GM12864 (cell line): ENCODE results near the gene TUT7.

ENCODE experiments used
- DNase-seq: peaks from one replicate; pipeline ENCODE4 v3.0.0-alpha.2; 2011; ENCODE audit warnings: low read depth
- H3K4me3 ChIP-seq: 2 replicates; pipeline ENCODE4 v1.5.1; 2011; ENCODE audit warnings: mild to moderate bottlenecking, low read depth, low read length, control low read depth
- TF ChIP-seq, protein P1 (sequence below): IDR thresholded peaks from 2 replicates; pipeline ENCODE4 v1.5.1; 2011; ENCODE audit warnings: low read depth, mild to moderate bottlenecking, moderate library complexity, low read length, control low read depth, inconsistent platforms; ENCODE audit errors: missing control alignments

TUT7 gene

GRCh38 chr9:86355814-86356213 lies 1.6 kb upstream of the TUT7 start:
- TF ChIP-seq, protein P1, sequence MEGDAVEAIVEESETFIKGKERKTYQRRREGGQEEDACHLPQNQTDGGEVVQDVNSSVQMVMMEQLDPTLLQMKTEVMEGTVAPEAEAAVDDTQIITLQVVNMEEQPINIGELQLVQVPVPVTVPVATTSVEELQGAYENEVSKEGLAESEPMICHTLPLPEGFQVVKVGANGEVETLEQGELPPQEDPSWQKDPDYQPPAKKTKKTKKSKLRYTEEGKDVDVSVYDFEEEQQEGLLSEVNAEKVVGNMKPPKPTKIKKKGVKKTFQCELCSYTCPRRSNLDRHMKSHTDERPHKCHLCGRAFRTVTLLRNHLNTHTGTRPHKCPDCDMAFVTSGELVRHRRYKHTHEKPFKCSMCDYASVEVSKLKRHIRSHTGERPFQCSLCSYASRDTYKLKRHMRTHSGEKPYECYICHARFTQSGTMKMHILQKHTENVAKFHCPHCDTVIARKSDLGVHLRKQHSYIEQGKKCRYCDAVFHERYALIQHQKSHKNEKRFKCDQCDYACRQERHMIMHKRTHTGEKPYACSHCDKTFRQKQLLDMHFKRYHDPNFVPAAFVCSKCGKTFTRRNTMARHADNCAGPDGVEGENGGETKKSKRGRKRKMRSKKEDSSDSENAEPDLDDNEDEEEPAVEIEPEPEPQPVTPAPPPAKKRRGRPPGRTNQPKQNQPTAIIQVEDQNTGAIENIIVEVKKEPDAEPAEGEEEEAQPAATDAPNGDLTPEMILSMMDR = no peak
- no peak for DNase-seq
- no peak overlapping the region for H3K4me3 ChIP-seq

GRCh38 chr9:86354818-86355309 lies 654 bp upstream of the TUT7 start:
- TF ChIP-seq, protein P1 = peak; percentile 6
- H3K4me3 ChIP-seq = peak overlapping the region; percentile 93
- no peak for DNase-seq

DNA sequence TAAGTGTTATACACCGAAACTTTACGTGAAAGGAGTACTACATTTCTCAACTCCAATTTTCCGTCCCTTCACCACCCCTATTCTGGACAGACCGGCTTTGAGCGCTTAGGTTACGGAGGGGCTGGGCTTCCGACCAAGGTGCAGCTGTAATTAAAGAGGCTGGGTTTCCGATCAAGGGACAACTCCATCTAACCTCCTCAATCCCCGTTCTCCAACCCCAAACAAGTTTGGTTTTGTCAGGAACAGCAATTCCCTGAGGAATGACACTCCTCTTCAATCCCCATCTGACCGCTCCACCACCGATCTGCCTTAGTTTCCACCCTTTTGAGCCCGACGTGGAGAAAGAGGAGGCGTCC lies 577 bp downstream of the TUT7 start:
- no peak for DNase-seq
- TF ChIP-seq, protein P1 = no peak
- H3K4me3 ChIP-seq = peak overlapping the region; percentile 93

GRCh38 chr9:86352440-86353077 lies 1.7 kb downstream of the TUT7 start:
- no peak for DNase-seq
- TF ChIP-seq, protein P1 = no peak
- H3K4me3 ChIP-seq = peak overlapping the region; percentile 93

GRCh38 chr9:86351880-86352279 lies 2.3 kb downstream of the TUT7 start:
- no peak for DNase-seq
- TF ChIP-seq, protein P1 = no peak
- H3K4me3 ChIP-seq = peak overlapping the region; percentile 93

DNA sequence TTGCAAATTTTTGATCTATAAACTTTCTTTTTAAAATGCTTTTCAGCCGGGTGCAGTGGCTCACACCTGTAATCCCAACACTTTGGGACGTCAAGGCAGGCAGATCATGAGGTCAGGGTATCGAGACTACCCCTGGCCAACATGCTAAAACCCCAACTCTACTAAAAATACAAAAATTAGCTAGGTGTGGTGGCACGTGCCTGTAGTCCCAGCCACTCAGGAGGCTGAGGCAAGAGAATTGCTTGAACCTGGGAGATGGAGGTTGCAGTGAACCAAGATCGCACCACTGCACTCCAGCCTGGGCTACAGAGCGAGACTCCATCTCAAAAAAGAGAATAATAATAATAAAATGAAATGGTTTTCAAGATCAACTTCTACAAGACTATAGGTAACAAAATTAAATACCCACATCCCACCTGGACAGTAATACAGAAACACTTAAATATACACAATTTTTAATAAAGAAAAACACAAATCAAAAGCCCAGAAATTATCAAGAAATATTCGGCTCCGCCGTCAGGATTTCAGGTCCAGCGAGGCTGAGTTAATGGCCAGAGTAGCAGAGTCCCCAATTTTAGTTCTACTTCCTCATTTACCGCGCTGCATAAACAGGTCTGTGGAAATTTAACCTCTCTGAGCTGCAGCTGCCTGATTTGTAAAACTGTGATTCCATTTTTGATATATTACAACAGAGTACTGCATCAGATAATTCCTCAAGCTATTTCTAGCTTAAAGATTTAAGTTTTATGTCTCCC lies 4.0 kb downstream of the TUT7 start:
- TF ChIP-seq, protein P1 = no peak
- peak overlapping the region; percentile 93 for H3K4me3 ChIP-seq
- DNase-seq = no peak
